ENCODE results near the gene CERS4. TPM values are rescaled to one million over a fixed set of nuclear protein-coding genes. Genes with fewer than 3 reads are reported as not detected.

CERS4 gene
- total and polyA plus RNA-seq, 10 of the 15 experiments (the other 5 are each of a cell fraction or from before 2014, with no cell fraction given) = 0.34 to 62.1 (median 20.7) TPM

DNA sequence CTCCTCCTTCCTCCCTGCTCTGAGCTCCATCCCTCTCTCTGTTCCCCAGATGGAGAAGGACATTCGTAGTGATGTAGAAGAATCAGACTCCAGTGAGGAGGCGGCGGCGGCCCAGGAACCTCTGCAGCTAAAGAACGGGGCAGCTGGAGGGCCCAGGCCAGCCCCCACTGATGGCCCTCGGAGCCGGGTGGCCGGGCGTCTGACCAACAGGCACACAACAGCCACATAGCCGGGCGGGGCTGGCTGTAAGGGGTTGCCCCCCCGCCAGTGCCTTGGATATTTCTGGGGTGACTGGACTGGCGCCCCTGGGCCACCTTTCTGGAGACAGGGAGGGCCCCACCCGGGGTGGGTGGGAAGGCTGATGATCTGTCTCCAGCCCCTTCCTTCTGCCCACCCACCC, 52.7 kb downstream of the CERS4 start:
- H3K4me2 ChIP-seq (ENCODE audit: control insufficient read depth, insufficient read depth) = no peak overlapping the region
- H3K79me2 ChIP-seq (ENCODE audit: control insufficient read depth, insufficient read depth, low read length) = no peaks in the 10 kb centered on the region
- no TSS peak for BruUV-seq (replicated peaks)
- H2AFZ ChIP-seq (ENCODE audit: control insufficient read depth, low read depth, low read length) = no peak overlapping the region
- DNase-seq (ENCODE audit: low read depth, low spot score) = no peak
- H4K20me1 ChIP-seq (ENCODE audit: control insufficient read depth, insufficient read depth) = no peaks in the 10 kb centered on the region
- H3K36me3 ChIP-seq (ENCODE audit: control insufficient read depth in 2 of 2, insufficient read depth in 2 of 2, low read length in 1 of 2) = peaks cover 12 to 14% of the 10 kb centered on the region in 2 experiments; a peak in 3 of 4 replicates
- WGBS (ENCODE audit: insufficient coverage, insufficient replicate concordance, low lambda C conversion rate, missing lambda C conversion rate) = 96% methylated on average over 14 of the region's 14 CpGs
- H3K4me3 ChIP-seq = no peak overlapping the region
- CTCF ChIA-PET = interaction anchor here (0.9 kb wide), 1 partner anchor 8 kb away, joined by 3 read pairs; no protein-coding TSS in a partner anchor
- RAD21 ChIA-PET (ENCODE audit: unreplicated experiment) = no interaction called here
- no peak for ATAC-seq
- H3K4me1 ChIP-seq (ENCODE audit: control insufficient read depth, insufficient read depth, low read length) = no peaks in the 10 kb centered on the region
- TF ChIP-seq EED (IDR thresholded peaks at IDR 0.05; ENCODE audit: low read depth) = no peak
- TF ChIP-seq TCF3 (IDR thresholded peaks at IDR 0.05; ENCODE audit: borderline replicate concordance, insufficient read depth, low read depth, low read length) = no peak
- no peak for TF ChIP-seq IKZF1 (conservative IDR thresholded peaks at IDR 0.05)
- TF ChIP-seq SP1 (IDR thresholded peaks at IDR 0.05; ENCODE audit: low read depth, low read length) = no peak
- TF ChIP-seq NBN (IDR thresholded peaks at IDR 0.05) = no peak
- TF ChIP-seq, protein P1, sequence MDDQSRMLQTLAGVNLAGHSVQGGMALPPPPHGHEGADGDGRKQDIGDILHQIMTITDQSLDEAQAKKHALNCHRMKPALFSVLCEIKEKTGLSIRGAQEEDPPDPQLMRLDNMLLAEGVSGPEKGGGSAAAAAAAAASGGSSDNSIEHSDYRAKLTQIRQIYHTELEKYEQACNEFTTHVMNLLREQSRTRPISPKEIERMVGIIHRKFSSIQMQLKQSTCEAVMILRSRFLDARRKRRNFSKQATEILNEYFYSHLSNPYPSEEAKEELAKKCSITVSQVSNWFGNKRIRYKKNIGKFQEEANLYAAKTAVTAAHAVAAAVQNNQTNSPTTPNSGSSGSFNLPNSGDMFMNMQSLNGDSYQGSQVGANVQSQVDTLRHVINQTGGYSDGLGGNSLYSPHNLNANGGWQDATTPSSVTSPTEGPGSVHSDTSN (IDR thresholded peaks at IDR 0.05; ENCODE audit: insufficient replicate concordance, low read depth, low read length) = no peak
- no peak for TF ChIP-seq EP300 (IDR thresholded peaks at IDR 0.05; ENCODE audit: borderline replicate concordance in 1 of 2, control insufficient read depth in 1 of 2, low read depth in 2 of 2, low read length in 2 of 2)
- TF ChIP-seq CBFB (IDR thresholded peaks at IDR 0.05; ENCODE audit: low read depth) = no peak
- TF ChIP-seq, protein P2, sequence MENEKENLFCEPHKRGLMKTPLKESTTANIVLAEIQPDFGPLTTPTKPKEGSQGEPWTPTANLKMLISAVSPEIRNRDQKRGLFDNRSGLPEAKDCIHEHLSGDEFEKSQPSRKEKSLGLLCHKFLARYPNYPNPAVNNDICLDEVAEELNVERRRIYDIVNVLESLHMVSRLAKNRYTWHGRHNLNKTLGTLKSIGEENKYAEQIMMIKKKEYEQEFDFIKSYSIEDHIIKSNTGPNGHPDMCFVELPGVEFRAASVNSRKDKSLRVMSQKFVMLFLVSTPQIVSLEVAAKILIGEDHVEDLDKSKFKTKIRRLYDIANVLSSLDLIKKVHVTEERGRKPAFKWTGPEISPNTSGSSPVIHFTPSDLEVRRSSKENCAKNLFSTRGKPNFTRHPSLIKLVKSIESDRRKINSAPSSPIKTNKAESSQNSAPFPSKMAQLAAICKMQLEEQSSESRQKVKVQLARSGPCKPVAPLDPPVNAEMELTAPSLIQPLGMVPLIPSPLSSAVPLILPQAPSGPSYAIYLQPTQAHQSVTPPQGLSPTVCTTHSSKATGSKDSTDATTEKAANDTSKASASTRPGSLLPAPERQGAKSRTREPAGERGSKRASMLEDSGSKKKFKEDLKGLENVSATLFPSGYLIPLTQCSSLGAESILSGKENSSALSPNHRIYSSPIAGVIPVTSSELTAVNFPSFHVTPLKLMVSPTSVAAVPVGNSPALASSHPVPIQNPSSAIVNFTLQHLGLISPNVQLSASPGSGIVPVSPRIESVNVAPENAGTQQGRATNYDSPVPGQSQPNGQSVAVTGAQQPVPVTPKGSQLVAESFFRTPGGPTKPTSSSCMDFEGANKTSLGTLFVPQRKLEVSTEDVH (IDR thresholded peaks at IDR 0.05; ENCODE audit: low read depth, partially characterized antibody) = no peak
- TF ChIP-seq, protein P3, sequence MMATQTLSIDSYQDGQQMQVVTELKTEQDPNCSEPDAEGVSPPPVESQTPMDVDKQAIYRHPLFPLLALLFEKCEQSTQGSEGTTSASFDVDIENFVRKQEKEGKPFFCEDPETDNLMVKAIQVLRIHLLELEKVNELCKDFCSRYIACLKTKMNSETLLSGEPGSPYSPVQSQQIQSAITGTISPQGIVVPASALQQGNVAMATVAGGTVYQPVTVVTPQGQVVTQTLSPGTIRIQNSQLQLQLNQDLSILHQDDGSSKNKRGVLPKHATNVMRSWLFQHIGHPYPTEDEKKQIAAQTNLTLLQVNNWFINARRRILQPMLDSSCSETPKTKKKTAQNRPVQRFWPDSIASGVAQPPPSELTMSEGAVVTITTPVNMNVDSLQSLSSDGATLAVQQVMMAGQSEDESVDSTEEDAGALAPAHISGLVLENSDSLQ (IDR thresholded peaks at IDR 0.05) = no peak
- no peak for TF ChIP-seq CHD2 (IDR thresholded peaks at IDR 0.05; ENCODE audit: borderline replicate concordance, low read depth, low read length)
- no peak for TF ChIP-seq HDAC2 (IDR thresholded peaks at IDR 0.05)
- no peak for TF ChIP-seq MTA2 (IDR thresholded peaks at IDR 0.05; ENCODE audit: low read depth)
- no peak for FAIRE-seq
- H3K9me3 ChIP-seq (replicated peaks; ENCODE audit: control insufficient read depth, insufficient read depth, low read length) = no peaks in the 10 kb centered on the region
- POLR2A ChIA-PET = no interaction called here
- no peak overlapping the region for H3K9ac ChIP-seq (ENCODE audit: control insufficient read depth, insufficient read depth, low read length)
- no peak overlapping the region for H3K27ac ChIP-seq (ENCODE audit: control insufficient read depth, insufficient read depth)
- in situ Hi-C loops (cut with MboI) (no loop called here), intact Hi-C loops (cut with micrococcal nuclease; ENCODE audit: unreplicated experiment) (no loop called here)
- SMC1A ChIA-PET (ENCODE audit: uncharacterized antibody, unreplicated experiment) = no interaction called here
- H3K27me3 ChIP-seq (replicated peaks in 1 of 2; ENCODE audit: control insufficient read depth in 2 of 2, insufficient read depth in 2 of 2, low read length in 1 of 2) = no peaks in the 10 kb centered on the region
